Stimulated activated CD4-positive, alpha-beta T cell treated with anti-CD3 and anti-CD28 coated beads, Interleukin-4, amount 100 ng/mL, for 24 hours (primary cell): ENCODE results near the gene FMR1.
A peak's percentile ranks its signal among the peaks of the same experiment; 100 is the strongest.

ENCODE experiments used
- DNase-seq: peaks from one replicate; pipeline ENCODE4 v3.0.0-alpha.2; 2020

FMR1 gene

GRCh38 chrX:147917700-147918695, 6.3 kb downstream of the FMR1 start:
- peak; percentile 20 for DNase-seq

DNA sequence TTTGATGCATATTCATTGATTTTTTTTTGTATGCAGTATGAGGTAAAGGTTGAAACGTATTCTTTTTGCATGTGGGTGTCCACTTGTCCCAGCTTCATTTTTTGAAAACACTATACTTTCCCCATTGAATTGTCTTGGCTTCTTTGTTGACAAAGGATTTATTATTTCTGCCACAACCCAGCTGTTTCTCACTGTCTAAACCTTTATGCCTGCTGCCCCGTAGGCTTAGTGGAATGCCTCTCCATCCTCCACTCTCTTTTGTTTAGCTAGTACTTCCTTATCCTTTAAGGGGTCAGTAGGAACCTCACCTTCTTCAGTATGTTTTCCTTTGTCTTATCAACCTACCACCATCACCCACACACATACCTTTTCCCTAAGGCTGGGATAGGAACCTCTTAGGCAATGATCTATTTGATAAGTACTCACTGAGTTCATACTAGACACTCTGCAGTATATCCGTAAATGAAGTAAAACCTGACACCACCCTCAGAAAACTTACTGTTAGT, 8.5 kb downstream of the FMR1 start:
- DNase-seq: no peak

GRCh38 chrX:147923605-147924004, 11.9 kb downstream of the FMR1 start:
- DNase-seq: no peak

DNA sequence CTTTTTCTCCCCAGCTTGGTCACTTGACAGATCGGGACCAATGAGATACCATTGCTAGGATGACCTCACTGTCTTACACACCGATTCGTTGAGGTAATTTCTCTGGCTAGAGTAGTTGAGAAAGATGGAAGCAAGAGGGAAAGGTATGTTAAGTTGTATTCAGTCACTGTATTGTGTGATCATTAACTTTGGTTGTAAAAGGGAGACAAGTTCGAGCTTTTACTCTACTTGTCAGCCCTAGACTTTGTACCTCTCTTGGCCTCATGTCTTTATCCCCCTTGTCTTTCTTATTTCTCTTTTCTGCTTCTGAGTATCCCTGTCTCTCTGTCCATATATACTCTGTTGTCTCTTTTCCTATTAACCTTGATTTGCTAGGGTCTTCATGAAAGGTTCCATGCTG, 15.5 kb downstream of the FMR1 start:
- no peak for DNase-seq

DNA sequence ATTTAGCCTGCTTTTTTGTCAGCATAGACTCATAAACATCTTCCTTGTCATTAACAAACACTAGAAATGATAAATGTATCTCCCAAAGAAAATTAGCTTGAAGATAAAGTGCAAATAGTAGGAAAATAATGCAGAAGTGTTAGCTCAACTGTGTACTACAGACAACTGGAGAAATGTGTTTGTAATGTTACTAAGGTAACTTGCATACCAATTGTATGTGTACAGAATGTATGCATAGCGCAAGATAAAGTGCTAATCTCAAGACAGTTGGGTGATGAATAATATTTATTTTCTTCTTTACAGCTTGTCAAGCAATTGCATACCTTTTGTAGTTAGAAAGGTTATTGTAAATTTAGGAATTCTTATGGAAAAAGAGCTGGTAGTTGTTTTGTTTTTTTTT, 22.1 kb downstream of the FMR1 start:
- no peak for DNase-seq

DNA sequence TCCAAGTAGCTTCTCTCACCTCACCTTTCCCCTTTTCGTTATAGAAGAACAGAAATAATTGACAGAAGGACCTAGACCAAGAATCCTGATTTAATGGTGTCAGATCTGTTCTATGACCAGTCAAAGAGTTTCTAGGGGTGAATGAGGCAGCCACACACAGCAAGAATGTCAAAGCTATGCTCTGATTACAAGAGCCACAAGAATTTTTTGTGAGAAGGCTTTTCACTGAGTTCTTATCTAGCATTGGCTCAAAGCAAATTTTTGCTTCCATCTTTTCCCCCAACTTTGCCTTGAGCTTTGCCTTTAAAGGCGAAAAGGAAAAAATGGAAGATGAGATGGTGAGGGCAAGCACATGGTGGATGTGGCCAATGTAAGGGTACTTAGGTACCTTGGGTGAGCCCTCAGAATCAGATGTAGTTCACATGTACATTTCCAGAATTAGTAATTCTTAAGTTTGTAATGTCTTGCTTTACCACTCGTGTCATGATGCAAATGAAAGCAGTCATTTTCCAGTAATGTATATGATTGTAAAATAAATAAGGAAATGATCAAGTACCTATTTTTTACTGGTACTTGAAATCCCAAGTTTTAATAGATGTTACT, 23.5 kb downstream of the FMR1 start:
- DNase-seq: no peak

- no peak for DNase-seq
These were observed 33.6 kb downstream of the FMR1 start for GRCh38 chrX:147945286-147945685.

DNA sequence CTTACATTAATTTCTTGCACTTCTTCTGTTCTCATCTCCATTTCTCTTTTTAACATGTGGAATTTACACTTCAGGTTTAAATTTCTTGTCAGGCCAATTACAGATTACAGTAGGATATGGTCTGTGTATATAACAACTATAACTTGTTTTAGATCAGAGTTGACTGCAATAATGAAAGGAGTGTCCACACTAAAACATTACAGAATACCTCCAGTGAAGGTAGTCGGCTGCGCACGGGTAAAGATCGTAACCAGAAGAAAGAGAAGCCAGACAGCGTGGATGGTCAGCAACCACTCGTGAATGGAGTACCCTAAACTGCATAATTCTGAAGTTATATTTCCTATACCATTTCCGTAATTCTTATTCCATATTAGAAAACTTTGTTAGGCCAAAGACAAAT, 36.8 kb downstream of the FMR1 start:
- no peak for DNase-seq

GRCh38 chrX:147950352-147950751, 38.6 kb downstream of the FMR1 start:
- DNase-seq: no peak

GRCh38 chrX:147953976-147954375, 42.3 kb downstream of the FMR1 start:
- DNase-seq: no peak

GRCh38 chrX:147957291-147957690, 45.6 kb downstream of the FMR1 start:
- no peak for DNase-seq

- no peak for DNase-seq
These were observed 46.6 kb downstream of the FMR1 start for GRCh38 chrX:147958291-147958690.

DNA sequence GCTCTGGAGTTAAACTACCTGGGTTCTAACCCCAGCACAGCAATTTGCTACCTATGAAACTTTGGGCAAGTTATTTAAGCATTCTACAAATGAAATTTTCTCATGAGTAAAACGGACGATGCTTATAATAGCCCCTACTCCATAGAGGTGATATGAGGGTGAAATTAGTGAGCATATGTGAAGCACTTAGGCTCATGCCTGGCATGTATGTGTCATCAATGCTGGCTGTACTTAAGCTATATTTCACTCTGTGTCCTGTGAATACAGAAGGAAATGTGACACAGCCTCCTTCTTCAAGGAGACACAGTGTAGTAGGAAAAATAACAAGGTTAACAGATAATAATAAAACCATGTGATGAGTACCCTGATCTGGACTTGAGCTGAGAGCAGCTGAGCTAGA, 49.0 kb downstream of the FMR1 start:
- no peak for DNase-seq

DNA sequence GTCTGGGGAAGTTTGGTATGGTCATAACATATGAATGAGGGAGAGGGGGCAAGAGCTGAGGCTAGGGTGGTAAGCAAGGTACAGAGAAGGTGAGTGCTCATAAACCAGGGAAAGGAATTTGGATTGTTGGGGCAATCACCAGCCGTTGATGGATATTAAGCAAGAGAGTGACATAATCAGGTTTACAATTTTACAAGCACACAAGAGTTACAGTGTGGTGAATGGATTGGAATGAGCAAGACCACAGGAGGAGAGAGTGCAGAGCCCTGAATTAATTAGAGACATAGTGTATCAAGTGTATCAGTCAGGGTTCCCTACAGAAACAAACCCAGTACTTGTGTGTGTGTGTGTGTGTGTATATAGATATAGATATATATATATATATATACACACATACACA, 50.8 kb downstream of the FMR1 start:
- DNase-seq: no peak

- DNase-seq: no peak
These were observed 67.2 kb downstream of the FMR1 start for GRCh38 chrX:147978931-147979330.

- no peak for DNase-seq
These were observed 69.5 kb downstream of the FMR1 start, which contains the start of gene FMR1NB for GRCh38 chrX:147981038-147981752. Gene FMR1NB, plus strand, starts transcription at chrX:147981337. Its CDS starts 66 bp downstream, at chrX:147981403.
